Type B pancreatic cell (in vitro differentiated cells): ENCODE results near the gene TOR1AIP2. TPM values are rescaled to one million over a fixed set of nuclear protein-coding genes. Genes with fewer than 3 reads are reported as not detected.
"Not testable (repeated sequence)": the region's sequence is repeated elsewhere in the genome, so short reads cannot be mapped to it uniquely, and the experiment has no call there.

Experiments
- DNase-seq: peaks from one replicate; pipeline ENCODE4 v3.0.0; 2021; ENCODE audit warnings: mixed read lengths; ENCODE audit not compliant: unreplicated experiment; ENCODE audit errors: extremely low spot score
- H3K27ac Mint-ChIP-seq: 2 replicates; pipeline ENCODE4 v1.8.0; 2021; ENCODE audit warnings: mild to moderate bottlenecking, mixed read lengths
- H3K27me3 Mint-ChIP-seq: 2 replicates; pipeline ENCODE4 v1.8.0; 2021; ENCODE audit warnings: mixed read lengths
- H3K36me3 Mint-ChIP-seq: 2 replicates; pipeline ENCODE4 v1.8.0; 2021; ENCODE audit warnings: mixed read lengths
- H3K4me1 Mint-ChIP-seq: one replicate; pipeline ENCODE4 v1.8.0; 2021; ENCODE audit warnings: mixed read lengths; ENCODE audit not compliant: unreplicated experiment
- H3K4me3 Mint-ChIP-seq: 2 replicates; pipeline ENCODE4 v1.8.0; 2021; ENCODE audit warnings: mild to moderate bottlenecking, mixed read lengths
- H3K9me3 Mint-ChIP-seq: 2 replicates; pipeline ENCODE4 v1.8.0; 2021; ENCODE audit warnings: mixed read lengths
- CTCF ChIP-seq: fragments of 200-600 bp; sonication (generic); conservative IDR thresholded peaks from 2 replicates; pipeline ENCODE4 v1.5.0; 2021; ENCODE audit warnings: antibody characterized with exemption, mild to moderate bottlenecking
- total RNA-seq: library from RNA; stranded (reverse); gene quantifications from 2 replicates; pipeline ENCODE4 v1.2.1, GENCODE V29; 2021; ENCODE audit warnings: low replicate concordance

The TOR1AIP2 gene
- total RNA-seq, 1 donor from 2014 or later: 90.6 TPM

- TF ChIP-seq CTCF: no peak
- DNase-seq: no peak
- H3K36me3 Mint-ChIP-seq: peaks cover 39% of the 10 kb centered on the region
- H3K4me3 Mint-ChIP-seq: no peak overlapping the region
- H3K27ac Mint-ChIP-seq: no peak overlapping the region
- H3K9me3 Mint-ChIP-seq: no peaks in the 10 kb centered on the region
- H3K4me1 Mint-ChIP-seq: peaks cover 7% of the 10 kb centered on the region
- no peaks in the 10 kb centered on the region for H3K27me3 Mint-ChIP-seq
Measured at GRCh38 chr1:179866616-179867015, 11.0 kb downstream of the TOR1AIP2 start.

- no peak overlapping the region for H3K4me3 Mint-ChIP-seq
- no peaks in the 10 kb centered on the region for H3K27me3 Mint-ChIP-seq
- H3K9me3 Mint-ChIP-seq: no peaks in the 10 kb centered on the region
- no peak overlapping the region for H3K27ac Mint-ChIP-seq
- peaks cover 3% of the 10 kb centered on the region for H3K4me1 Mint-ChIP-seq
- DNase-seq: no peak
- no peak for TF ChIP-seq CTCF
- peaks cover 37% of the 10 kb centered on the region for H3K36me3 Mint-ChIP-seq
Measured at GRCh38 chr1:179865377-179865776, 12.2 kb downstream of the TOR1AIP2 start.

GRCh38 chr1:179860652-179861051, 17.0 kb downstream of the TOR1AIP2 start:
- Mint-ChIP-seq H3K9me3 (no peaks in the 10 kb centered on the region), H3K36me3 (peaks cover 50% of the 10 kb centered on the region), H3K27ac (no peak overlapping the region), H3K4me1 (peaks cover 6% of the 10 kb centered on the region), H3K4me3 (no peak overlapping the region), H3K27me3 (no peaks in the 10 kb centered on the region)
- no peak for DNase-seq
- TF ChIP-seq CTCF: no peak

- H3K27me3 Mint-ChIP-seq: no peaks in the 10 kb centered on the region
- no peak for TF ChIP-seq CTCF
- peaks cover 6% of the 10 kb centered on the region for H3K4me1 Mint-ChIP-seq
- no peaks in the 10 kb centered on the region for H3K9me3 Mint-ChIP-seq
- no peak overlapping the region for H3K27ac Mint-ChIP-seq
- peaks cover 35% of the 10 kb centered on the region for H3K36me3 Mint-ChIP-seq
- no peak for DNase-seq
- H3K4me3 Mint-ChIP-seq: no peak overlapping the region
Measured at GRCh38 chr1:179857009-179857408, 20.6 kb downstream of the TOR1AIP2 start.

- peaks cover 6% of the 10 kb centered on the region for H3K4me1 Mint-ChIP-seq
- H3K4me3 Mint-ChIP-seq: no peak overlapping the region
- H3K27me3 Mint-ChIP-seq: no peaks in the 10 kb centered on the region
- no peak for DNase-seq
- no peaks in the 10 kb centered on the region for H3K9me3 Mint-ChIP-seq
- no peak for TF ChIP-seq CTCF
- H3K36me3 Mint-ChIP-seq: peaks cover 36% of the 10 kb centered on the region
- no peak overlapping the region for H3K27ac Mint-ChIP-seq
Measured at GRCh38 chr1:179856296-179856695, 21.3 kb downstream of the TOR1AIP2 start.

GRCh38 chr1:179855831-179856230, 21.8 kb downstream of the TOR1AIP2 start:
- H3K27ac Mint-ChIP-seq: not testable (repeated sequence)

More at GRCh38 chr1:179855831-179856230, 21.8 kb downstream of the TOR1AIP2 start:
- H3K9me3 Mint-ChIP-seq, H3K4me1 Mint-ChIP-seq, DNase-seq, H3K27me3 Mint-ChIP-seq, H3K4me3 Mint-ChIP-seq: not testable (repeated sequence)
- H3K36me3 Mint-ChIP-seq: peaks cover 35% of the 10 kb centered on the region
